ENCODE data around the gene SAMD7.

Gene SAMD7

GRCh38 chr3:169913323-169913722, 2.0 kb downstream of the SAMD7 start:
- DNase-seq: no peak

GRCh38 chr3:169914321-169914720, 2.9 kb downstream of the SAMD7 start:
- DNase-seq: no peak

- no peak for DNase-seq
Observed at GRCh38 chr3:169923189-169923588, 11.8 kb downstream of the SAMD7 start.

DNA sequence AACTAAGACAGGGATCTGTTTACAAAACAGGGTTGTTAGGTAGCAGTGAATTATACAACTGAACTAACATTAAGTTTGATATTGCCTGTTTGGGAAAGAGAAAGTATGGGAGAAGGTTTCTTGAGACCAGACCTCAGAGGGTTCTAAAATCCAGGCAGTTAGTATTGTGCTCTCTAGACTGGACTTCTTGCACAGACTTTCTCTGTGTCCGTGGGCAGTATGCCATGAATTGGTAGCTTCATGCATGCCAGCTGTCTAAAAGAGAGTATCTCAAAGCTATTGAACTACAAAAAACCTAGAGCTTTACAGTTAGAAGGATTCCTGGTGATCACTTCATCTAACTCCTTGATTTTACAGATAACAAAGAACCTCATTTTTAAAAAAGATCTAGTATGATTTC, 12.5 kb downstream of the SAMD7 start:
- no peak for DNase-seq

DNA sequence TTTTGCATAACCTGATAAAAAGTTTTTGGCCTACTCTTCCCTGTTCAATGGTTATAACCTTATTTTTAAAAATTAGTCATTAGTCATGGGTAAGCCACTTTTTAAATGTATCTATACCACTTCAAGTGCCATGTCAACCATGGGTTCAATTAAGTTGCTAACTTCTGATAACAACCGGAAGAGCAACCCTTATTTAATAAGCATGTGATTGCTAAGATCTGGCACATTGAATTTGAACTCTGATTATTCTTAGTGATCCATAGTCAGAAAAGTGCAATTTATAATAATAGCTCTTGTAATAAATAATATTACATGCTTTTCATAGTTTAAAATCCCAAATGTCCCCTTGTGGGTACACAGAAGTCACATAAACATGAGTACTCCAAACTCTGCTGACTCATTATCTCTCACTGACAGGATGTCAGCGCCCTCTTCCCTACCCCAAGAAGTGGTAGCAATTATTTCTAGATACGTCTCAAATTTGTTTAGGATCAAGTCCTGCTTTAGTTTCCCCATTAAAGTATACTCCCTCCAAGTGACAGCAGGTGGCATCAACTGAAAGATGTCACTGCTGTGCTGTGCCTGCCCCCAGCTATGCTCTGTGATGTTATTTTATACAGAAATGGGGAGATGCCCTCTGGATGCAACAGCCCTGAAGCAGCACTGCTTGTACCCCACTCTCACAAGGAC, 18.6 kb downstream of the SAMD7 start:
- peak in 1 of 5 experiments; percentile 18 for DNase-seq

DNA sequence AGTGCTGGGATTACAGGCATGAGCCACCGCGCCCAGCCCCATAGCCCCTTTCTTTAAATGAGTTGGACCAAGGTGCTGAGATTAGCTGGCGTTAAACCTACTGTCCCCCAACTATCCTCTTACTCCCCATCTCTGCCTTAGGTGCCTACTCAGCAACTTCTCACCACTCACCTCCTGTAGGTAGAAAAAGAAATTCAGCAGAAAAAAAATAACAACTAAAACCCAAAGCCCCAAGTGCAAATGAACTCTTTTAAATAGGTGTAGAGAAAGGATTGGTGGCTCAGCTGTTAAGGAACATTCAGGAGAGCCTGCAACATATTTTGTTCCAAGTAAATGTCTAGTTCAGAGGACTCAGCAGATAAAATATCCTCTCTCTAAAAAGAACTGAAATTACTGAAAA, 19.5 kb downstream of the SAMD7 start:
- DNase-seq: no peak

DNA sequence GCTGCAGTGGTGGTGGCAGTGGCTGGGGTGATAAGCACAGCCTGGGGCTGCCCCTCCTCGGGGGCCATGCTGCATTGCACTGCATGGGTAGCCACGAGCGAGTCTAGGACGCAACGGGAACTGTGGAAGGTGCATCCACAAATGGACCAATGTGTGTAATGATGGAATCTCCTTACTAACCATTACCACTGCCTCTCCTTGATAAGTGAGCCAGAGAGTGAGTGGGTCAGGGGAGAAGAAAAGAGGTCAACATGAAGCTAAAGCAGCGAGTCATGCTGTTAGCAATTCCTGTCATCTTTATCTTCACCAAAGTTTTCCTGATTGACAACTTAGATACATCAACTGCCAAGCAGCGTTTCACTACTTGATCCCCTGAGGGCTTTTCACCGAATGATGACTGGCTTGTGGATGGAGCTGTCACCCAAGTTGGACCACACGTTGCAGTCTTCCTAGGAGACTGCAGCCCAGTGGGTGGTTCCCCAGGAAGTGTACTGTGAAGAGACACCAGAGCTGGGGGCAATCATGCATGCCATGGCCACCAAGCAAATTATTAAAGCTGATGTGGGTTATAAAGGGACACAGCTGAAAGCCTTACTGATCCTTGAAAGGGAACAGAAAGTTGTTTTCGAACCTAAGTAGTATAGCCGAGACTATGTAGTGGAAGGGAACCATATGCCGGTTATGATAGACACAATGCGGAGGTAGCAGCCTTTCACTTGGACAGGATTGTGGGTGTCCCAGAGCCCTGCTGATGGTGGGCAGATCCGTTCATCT, 20.6 kb downstream of the SAMD7 start:
- no peak for DNase-seq

GRCh38 chr3:169939320-169939719, 27.9 kb downstream of the SAMD7 start:
- no peak for DNase-seq

GRCh38 chr3:169939751-169940150, 28.4 kb downstream of the SAMD7 start:
- DNase-seq: no peak

DNA sequence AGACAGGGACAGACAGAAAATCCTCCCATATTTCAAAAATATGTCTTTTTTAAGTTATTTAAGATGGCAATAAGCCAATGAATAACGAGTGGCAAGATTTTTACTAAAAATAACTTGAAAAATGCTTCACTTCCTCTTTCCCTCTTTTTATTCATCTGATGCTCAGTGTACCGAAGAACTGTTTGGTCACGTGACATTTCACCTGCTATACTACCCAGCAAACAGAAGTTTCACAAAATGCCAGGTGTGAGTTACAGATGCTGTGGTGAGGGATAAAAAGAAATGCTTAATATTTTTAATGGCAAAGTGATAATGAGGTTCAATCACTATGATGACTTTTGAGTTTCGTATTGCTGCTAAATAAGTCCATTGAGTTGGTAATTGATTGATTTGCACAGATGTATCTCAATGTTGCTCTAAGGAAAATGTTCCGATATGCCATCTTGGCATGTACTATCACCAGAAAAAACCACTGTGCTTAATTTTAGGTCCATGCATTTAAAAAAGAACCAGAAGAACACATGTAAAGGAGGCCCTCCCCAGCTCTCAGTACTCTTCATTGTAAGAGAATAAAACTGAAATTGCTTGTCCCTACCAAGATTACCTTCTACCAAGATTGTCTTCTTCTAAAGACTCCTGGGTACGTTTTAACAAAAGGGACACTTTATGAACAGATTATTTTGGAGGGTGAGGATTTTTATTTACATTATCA, 29.3 kb downstream of the SAMD7 start:
- no peak for DNase-seq

DNA sequence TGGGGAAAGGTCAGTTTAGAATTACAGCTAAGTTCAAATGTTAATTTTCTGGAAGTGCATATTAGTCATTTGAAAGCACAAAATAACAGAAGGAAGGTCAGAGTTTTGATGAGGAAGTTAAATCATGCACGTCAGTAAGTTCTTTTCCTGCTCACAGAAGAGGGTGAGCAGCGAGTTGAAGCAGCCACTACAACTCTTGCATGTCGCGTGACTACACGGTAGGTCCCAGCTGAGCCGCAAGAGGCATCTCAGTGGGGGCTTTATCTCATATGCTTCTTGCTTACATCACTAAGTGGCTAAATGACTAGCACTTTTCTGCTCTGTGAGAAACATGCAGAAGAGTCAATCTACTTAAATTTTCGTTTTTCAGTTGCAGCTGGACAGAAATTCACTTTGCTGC, 33.9 kb downstream of the SAMD7 start:
- DNase-seq: peak in 1 of 5 experiments; percentile 85

- no peak for DNase-seq
Observed at GRCh38 chr3:169946336-169946735, 35.0 kb downstream of the SAMD7 start.

- no peak for DNase-seq
Observed at GRCh38 chr3:169948559-169949448, 37.4 kb downstream of the SAMD7 start.

GRCh38 chr3:169952045-169952444, 40.7 kb downstream of the SAMD7 start:
- DNase-seq: no peak

DNA sequence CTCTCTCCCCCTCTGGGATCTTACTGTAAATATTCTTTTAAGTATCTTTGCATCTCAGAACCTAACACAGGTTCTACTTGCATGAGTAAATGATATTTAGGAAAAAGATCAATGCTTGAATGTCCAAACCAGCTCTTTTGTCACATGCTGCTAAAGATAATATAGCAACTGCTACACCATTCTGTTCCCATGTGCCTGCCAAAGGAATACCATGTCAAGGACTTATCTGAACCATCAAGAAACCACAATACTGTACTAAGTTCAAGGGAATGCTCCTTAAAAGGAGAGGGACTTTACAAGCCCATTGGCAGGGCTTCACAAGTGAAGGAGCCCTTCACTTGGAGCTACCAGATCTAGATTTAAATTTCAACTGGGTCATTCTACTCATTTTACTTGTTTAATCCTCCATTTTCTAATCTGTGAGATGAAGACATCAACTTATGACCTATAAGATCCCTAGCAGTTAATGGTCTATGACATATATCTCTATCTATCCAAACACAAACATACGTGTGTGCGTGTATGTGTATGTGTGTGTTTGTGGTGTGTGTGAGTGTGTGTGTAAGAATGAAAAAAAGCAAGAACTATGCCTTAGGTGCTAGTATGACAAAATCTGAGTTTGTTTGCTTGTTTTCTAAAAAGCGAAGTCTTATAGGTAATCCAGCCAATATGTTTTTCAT, 42.2 kb downstream of the SAMD7 start:
- no peak for DNase-seq

- no peak for DNase-seq
Observed at GRCh38 chr3:169954142-169954756, 42.9 kb downstream of the SAMD7 start.

DNA sequence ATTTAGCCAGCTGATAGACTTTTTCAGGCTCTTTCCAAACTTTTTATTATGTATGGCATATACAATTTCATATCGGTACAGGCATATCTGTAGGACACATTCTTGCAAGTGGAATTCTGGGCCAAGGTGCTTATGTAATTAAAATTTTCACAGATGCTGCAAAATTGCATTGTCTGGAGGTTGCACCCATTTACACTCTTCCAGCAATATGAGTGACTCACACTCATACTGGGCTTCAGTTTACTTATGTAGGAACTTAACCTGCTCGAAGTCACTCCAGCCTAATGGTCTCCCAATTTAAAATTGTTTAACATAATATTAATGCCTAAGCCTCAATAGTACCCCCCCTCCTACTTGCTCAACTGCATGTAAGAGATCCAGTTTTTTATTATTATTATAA, 44.0 kb downstream of the SAMD7 start:
- DNase-seq: no peak

DNA sequence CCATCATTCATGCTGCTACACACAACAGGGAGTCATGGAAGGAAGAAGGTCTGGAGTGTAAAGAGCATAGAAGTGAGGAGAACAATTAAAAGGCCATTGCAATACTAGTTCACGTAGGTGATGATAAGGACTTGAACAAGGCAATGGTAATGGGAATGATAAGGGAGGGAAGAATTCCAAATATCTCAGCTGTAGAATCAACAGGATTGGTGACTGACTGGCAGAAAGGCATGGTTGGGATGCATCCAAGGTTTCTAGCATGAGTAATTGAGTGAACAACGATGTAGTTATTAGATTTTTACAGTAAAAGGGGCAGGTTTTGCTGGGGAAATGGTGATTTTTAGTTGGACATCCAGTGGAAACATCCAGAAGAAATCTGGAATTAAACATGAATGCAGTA, 52.8 kb downstream of the SAMD7 start:
- DNase-seq: no peak

DNA sequence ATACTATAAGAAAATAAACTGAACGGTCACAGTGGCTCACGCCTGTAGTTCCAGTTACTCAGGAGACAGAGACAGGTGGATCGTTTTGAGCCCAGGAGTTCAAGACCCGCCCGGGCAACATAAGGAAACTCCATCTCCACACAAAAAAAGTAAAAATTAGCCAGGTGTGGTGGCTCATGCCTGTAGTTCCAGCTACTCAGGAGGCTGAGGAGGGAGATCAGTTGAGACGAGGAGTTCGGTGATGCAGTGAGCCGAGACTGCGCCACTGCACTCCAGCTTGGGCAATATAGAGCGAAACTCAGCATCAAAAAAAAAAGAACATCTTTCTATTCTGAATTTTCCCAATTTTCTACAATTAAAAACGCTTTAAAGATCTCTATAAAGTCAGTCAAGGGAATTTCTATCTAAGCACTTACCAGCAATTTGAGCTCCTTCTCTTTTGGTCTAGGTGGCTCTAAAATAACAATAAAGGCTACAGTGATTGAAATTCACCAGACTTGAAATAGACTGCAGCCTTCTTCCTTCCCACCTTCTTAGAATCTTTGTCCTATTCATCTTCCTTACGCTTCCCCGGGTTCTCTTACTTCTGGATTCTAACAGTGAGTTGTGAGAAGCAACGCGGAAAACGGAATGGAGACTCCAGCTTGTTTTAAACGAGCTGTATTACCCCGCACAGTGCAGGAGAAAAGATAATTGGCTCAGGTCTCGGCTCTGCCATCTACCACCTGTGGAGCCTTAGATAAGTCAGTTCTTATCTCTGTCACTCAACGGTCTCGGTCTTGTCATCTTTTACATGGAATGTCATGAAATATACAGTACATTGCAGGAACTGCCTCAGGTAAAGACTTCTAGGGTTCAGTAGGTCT, 54.4 kb downstream of the SAMD7 start:
- no peak for DNase-seq

DNA sequence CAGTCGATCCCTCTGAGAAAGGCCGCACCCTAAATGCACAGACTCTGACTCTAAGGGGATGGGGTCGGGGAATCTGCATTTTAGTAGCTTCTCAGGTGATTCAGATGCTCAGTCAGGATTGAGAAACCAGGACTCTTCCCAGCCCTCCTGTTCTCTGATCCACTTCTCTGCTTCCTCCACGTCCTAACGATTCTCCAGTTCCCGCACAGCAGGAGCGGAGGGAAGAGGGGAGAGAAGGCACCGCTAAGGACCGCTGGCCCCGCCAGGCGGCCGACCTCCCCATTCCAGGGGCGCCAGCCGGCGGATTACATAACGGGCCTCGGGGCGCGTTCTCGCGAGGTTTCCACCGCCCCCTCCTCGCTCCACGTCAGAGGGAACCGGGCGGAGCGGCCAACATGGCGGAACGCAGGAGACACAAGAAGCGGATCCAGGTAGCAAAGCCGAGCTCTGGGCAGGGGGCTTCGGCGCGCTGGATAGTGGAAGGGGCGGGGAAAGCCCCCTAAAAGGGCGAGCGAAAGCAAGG, 55.1 kb downstream of the SAMD7 start, which contains the start of gene SEC62:
Gene SEC62, plus strand, starts transcription at position 380 of the 523 bp plus-strand sequence. Its CDS starts 16 bp downstream, at position 396.
- DNase-seq: peak; percentile 89 to 94 (median 93)
